ENCODE data around the gene NECTIN1.
A peak's percentile ranks its signal among the peaks of the same experiment; 100 is the strongest.

The NECTIN1 gene

GRCh38 chr11:119712459-119713358 lies 16.3 kb downstream of the NECTIN1 start:
- DNase-seq (ENCODE audit: low spot score) = no peak

DNA sequence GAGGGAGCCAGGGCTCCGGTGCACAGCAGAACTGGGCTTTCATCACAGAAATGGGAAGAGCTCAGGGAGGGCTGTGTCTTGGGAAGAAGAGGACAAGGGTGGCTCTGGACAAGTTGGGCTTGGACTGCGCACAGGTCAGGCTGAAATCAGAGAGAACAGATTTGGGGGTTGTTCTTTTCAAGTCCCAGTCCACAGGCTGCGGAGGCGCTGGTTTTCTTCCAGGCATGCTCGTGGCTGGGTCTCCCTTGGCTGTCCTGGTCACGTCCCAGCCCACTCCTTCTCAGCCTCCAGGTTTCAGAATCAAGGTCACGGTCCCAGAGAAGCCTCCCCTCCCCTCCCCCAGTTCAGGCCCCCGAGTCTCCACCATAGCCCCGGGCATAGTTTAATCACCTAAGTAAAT lies 17.0 kb downstream of the NECTIN1 start:
- no peak for DNase-seq (ENCODE audit: low spot score)

DNA sequence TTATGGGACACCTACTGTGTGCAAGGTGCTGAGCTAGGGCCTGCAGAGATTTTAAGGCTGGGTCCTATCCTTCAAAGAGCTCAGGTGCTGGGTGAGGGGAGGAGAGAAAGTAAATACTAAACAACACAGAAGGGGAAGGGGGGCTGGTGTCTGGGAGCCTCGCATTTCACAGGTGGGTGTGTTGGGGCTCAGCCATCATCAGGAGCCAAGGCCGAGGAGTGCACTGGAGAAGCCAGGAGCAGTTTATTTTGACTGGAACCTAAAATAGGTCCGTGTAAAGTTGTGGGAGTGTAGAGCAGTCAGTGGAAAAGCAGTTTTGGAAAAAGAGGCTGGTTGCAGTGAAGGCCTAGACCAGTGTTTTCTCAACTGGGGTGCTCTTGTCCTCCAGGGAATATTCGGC lies 17.5 kb downstream of the NECTIN1 start:
- no peak for DNase-seq (ENCODE audit: low spot score)

GRCh38 chr11:119710417-119710816 lies 18.6 kb downstream of the NECTIN1 start:
- DNase-seq (ENCODE audit: low spot score) = no peak

GRCh38 chr11:119709638-119710346 lies 19.2 kb downstream of the NECTIN1 start:
- no peak for DNase-seq (ENCODE audit: low spot score)

DNA sequence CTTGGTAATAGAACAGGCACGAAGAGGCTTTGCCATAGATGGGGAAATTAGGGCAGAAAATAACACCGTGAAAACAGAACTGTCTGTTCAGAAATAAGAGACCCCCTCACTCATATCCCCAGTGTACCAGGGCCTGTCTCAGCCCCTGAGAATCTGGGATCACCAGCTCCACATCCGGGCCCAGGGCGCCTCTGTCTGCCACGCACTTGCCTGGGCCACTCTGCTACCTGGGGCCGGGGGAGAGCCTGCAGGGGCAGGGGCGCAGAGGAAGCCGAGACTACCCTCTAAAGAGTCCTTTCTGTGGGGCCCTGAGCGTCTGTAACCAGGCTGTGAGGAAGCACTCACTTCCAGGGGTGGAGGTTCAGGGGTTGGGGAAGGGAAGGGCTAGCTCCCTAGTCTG lies 19.8 kb downstream of the NECTIN1 start:
- no peak for DNase-seq (ENCODE audit: low spot score)

GRCh38 chr11:119708384-119708783 lies 20.6 kb downstream of the NECTIN1 start:
- no peak for DNase-seq (ENCODE audit: low spot score)

- no peak for DNase-seq (ENCODE audit: low spot score)
Observed at GRCh38 chr11:119706887-119707286, 22.1 kb downstream of the NECTIN1 start.

DNA sequence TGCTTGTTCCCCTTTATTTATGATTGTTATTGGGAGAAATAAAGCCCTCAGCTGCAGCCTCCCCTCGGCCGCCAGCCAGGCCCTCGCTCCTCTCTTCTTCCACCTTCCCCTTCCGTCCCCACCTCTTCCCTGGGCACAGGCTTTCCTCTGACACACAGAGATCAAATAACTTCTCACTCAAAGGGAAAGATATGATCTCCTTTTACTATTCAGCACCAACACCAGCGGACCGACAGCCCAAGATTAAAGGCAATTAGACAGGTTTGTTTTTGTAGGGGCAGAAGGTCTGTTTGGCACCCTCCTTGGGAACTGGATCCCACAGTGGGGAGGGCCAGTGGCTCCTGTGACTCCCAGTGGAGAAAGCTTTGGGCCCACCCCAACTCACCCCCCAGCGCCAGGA lies 23.0 kb downstream of the NECTIN1 start:
- no peak for DNase-seq (ENCODE audit: low spot score)

- DNase-seq (ENCODE audit: low spot score) = no peak
Observed at GRCh38 chr11:119705362-119705761, 23.6 kb downstream of the NECTIN1 start.

- DNase-seq (ENCODE audit: low spot score) = peak; percentile 51
Observed at GRCh38 chr11:119704849-119705248, 24.2 kb downstream of the NECTIN1 start.

GRCh38 chr11:119701591-119702549 lies 27.1 kb downstream of the NECTIN1 start:
- DNase-seq (ENCODE audit: low spot score) = no peak

DNA sequence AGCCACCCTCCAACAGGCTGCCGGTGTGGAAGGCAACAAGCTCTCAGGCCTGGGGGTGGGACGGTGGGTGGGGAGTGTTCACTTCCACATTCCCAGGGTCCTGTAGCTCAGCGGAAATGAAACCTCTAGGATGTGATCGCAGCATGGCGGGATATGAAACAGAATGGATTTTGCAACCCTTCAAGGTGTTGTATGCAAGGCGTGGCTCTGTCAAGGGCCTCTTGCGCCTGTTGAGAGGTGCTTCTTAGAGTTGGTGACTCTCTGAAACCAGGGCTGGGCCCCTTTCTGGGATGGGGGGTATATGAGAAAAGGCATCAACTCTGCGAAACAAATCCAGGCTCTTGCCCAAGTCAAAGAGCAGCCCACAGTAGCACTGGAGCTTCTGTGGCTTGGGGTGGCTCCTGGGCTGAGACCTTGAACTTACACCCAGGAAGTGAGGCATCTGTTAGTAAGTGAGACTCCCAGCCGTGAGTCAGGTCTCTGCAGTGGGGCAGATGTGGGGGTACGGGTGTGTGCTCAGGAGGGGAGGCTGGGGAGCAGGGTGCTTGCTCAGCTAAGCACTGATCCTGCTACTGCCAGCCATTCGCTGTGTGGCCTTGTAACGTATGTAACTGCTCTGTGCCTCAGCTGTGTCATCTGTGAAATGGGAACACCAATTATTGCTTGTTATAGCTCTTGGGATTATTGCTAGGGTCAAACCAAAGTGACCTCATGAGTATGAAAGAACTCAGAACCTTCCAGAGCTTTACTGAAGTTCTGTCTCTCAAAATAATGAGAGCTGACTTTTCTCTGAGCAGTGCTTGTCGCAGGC lies 28.3 kb downstream of the NECTIN1 start:
- DNase-seq (ENCODE audit: low spot score) = no peak

- DNase-seq (ENCODE audit: low spot score) = no peak
Observed at GRCh38 chr11:119700030-119700429, 29.0 kb downstream of the NECTIN1 start.

DNA sequence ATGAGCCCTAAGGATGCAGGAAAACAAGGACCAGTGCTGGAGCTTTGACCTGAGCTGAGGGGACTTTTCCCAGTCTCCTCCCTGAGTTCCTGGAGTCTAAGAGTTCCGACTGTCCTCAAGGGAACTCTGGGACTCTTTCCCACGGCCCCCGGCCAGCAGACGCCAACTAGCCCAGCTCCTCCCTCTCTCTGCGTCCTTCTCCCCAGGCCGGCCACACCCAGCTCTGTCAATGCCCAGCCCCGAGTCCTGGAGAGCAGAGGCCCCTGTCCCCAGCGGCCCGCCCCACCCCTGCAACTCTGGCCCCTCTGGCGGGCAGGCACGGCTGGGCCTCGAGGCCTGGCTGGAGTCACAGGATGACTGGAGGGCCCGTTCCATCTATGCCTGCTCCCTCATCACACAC lies 29.8 kb downstream of the NECTIN1 start:
- DNase-seq (ENCODE audit: low spot score) = no peak

DNA sequence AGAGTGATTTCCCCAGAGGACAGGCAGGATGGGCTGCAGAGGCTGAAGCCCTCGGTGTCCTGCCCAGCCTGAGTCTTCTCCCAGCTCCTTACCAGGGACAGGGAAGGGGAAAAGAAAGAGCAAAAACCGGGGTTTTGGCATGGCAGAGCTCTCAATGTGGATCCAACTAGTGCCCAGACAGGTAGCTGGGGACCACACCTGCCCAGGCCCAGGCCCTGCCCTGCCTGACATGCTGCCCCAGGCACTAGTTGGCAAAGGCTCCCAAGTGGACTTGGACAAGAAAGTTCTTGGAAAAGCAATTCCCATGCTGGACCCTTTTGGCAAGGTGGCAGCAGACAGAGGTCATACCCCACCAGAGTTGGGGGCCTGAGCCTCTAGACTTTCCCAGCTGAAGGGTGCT lies 31.1 kb downstream of the NECTIN1 start:
- no peak for DNase-seq (ENCODE audit: low spot score)

DNA sequence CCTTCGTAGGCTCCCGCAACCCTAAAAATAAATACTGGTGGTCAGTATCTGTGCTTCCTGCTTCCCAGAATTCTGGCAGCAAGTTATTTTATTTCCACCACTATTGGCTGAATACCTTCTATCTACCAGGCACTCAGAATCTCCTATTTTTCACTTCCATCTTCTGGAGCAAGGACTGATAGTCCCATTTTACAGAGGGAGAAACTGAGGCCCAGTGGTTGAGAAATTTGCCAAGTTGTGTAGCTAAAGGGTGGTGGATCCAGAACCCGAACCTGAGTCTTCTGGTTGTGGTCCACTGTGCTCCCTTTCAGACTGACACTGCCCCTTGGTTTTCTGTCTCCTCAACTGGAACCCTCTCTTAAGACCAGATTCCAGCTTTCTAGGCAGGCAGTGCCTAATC lies 31.6 kb downstream of the NECTIN1 start:
- DNase-seq (ENCODE audit: low spot score) = no peak

GRCh38 chr11:119696378-119697222 lies 32.4 kb downstream of the NECTIN1 start:
- DNase-seq (ENCODE audit: low spot score) = no peak

DNA sequence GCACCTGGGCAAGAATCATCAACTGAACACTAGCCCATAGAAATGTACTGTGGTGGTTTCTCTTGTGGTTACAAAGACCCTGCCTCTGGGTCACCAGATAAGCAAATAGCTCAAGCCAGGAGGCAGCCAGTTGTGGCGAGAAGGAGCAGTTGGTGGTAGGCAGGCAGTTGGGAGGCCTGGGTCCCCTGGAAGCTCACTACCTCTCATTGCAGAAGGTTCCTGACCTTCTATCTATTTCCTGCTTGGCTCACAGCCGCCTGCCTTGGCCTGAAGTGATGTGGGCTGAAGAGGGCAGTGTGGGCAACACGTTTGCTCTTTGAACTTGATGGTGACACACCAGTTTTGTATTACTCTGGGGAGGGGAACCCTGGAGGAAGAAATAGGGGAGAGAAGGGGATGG lies 34.7 kb downstream of the NECTIN1 start:
- peak; percentile 26 for DNase-seq (ENCODE audit: low spot score)

GRCh38 chr11:119693253-119693815 lies 35.7 kb downstream of the NECTIN1 start:
- DNase-seq (ENCODE audit: low spot score) = no peak
